Prostate gland (tissue), 2 donors: ENCODE measurements around the gene WASF1. TPM values are rescaled to one million over a fixed set of nuclear protein-coding genes. Genes with fewer than 3 reads are reported as not detected.

Experiments used
- DNase-seq: peaks from one replicate; pipeline ENCODE4 v3.0.0-alpha.2; 2019; ENCODE audit warnings: low spot score
- H3K27ac ChIP-seq, 2 donors: fragments of 200-600 bp; sonication (generic); 2 replicates each; pipeline ENCODE4 v1.5.1; 2017 to 2019
- H3K27me3 ChIP-seq: fragments of 200-600 bp; sonication (generic); replicated peaks from 2 replicates; pipeline ENCODE4 v1.5.1; 2019; ENCODE audit not compliant: insufficient read depth
- H3K36me3 ChIP-seq, 2 donors: fragments of 200-600 bp; sonication (generic); 1 replicate in 1 of 2; 2 replicates in 1 of 2; pipeline versions ENCODE4 v1.5.1 to v1.8.1; 2017 to 2019
- H3K4me1 ChIP-seq: fragments of 200-600 bp; sonication (generic); replicated peaks from 2 replicates; pipeline ENCODE4 v1.5.1; 2019
- H3K4me3 ChIP-seq, 2 donors: fragments of 200-600 bp; sonication (generic); 2 replicates each; pipeline ENCODE4 v1.5.1; 2017 to 2019
- H3K9me3 ChIP-seq: fragments of 200-600 bp; sonication (generic); 2 replicates; pipeline ENCODE4 v1.5.1; 2017
- POLR2A ChIP-seq: fragments of 450-650 bp; IDR thresholded peaks from one replicate; pipeline ENCODE4 v1.6.1; 2016; ENCODE audit warnings: antibody characterized with exemption, mild to moderate bottlenecking
- POLR2AphosphoS5 ChIP-seq: sonication (generic); formaldehyde crosslinking; IDR thresholded peaks from one replicate; pipeline ENCODE4 v1.6.1; 2017; ENCODE audit warnings: antibody characterized with exemption
- WGBS: methylation state at CpG from one replicate; pipeline ENCODE4 v1.1.5; 2018; 5-methylcytosine and 5-hydroxymethylcytosine counted together
- intact Hi-C: fragments of 100-400 bp; cut with DNase I; formaldehyde crosslinking; loops from one replicate; pipeline ENCODE4 v1.14.2; 2022
- total RNA-seq, 2 donors: library from RNA; depleted of rRNA; stranded (reverse); fragments of >200 nt; gene quantifications; one replicate each; pipeline ENCODE4 v1.1.0, GENCODE V29; 2016
- TF ChIP-seq, protein P1 (sequence below), 4 experiments: fragments of 200-600 bp in 2 of 4; fragments of 450-650 bp in 2 of 4; sonication (generic) in 2 of 4; IDR thresholded peaks; 1 replicate in 3 of 4; 2 replicates in 1 of 4; pipeline ENCODE4 v1.5.1; 2016 to 2019; ENCODE audit warnings: antibody characterized with exemption in 4 of 4, mild to moderate bottlenecking in 2 of 4, moderate library complexity in 2 of 4

The WASF1 gene
- total RNA-seq, 2 donors from 2014 or later, result 8.0 to 56.8 TPM

- H3K4me3 ChIP-seq, result no peak overlapping the region
- no peak overlapping the region for H3K27ac ChIP-seq
- no peak for DNase-seq
- TF ChIP-seq, protein P1, sequence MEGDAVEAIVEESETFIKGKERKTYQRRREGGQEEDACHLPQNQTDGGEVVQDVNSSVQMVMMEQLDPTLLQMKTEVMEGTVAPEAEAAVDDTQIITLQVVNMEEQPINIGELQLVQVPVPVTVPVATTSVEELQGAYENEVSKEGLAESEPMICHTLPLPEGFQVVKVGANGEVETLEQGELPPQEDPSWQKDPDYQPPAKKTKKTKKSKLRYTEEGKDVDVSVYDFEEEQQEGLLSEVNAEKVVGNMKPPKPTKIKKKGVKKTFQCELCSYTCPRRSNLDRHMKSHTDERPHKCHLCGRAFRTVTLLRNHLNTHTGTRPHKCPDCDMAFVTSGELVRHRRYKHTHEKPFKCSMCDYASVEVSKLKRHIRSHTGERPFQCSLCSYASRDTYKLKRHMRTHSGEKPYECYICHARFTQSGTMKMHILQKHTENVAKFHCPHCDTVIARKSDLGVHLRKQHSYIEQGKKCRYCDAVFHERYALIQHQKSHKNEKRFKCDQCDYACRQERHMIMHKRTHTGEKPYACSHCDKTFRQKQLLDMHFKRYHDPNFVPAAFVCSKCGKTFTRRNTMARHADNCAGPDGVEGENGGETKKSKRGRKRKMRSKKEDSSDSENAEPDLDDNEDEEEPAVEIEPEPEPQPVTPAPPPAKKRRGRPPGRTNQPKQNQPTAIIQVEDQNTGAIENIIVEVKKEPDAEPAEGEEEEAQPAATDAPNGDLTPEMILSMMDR (IDR thresholded peaks at IDR 0.05), result no peak
- TF ChIP-seq POLR2AphosphoS5 (no peak), POLR2A (no peak)
- WGBS, result 58% methylated on average over 1 of the region's 1 CpG
- no peaks in the 10 kb centered on the region for H3K27me3 ChIP-seq
- H3K9me3 ChIP-seq, result no peaks in the 10 kb centered on the region
- intact Hi-C loops, result no loop called here
- H3K36me3 ChIP-seq, result no peaks in the 10 kb centered on the region
- no peaks in the 10 kb centered on the region for H3K4me1 ChIP-seq
Measured at GRCh38 chr6:110101885-110102284, 77.6 kb downstream of the WASF1 start.

DNA sequence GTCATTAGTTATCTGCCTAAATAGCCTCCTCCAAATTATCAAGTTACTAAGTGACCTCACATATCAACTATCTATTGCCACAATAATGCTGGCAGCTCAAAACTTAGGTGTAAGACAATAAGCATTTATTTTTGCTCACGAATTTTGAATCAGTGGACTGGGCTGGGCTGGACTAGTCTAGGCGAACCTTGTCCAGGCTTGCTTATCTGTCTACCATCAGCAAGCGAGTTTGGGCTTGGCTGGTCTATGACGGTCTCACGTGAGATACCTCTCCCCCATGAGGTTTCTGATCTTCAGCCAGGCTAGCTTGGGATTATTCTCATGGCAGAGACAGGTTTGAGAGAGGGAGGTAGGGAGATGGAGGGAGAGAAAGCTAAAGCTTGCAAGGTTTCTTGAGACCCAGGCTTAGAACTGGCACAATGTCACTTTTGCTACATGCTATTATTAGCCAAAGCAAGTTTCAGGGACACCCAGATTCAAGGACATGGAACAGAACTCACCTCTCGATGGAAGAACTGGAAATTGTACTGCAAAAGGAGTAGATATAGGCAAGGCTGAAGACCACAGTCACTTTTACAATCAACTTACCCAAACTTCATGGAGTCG is 80.9 kb downstream of the WASF1 start:
- DNase-seq, result peak; percentile 66
- intact Hi-C loops, result no loop called here
- WGBS, result 57% methylated on average over 7 of the region's 7 CpGs

DNA sequence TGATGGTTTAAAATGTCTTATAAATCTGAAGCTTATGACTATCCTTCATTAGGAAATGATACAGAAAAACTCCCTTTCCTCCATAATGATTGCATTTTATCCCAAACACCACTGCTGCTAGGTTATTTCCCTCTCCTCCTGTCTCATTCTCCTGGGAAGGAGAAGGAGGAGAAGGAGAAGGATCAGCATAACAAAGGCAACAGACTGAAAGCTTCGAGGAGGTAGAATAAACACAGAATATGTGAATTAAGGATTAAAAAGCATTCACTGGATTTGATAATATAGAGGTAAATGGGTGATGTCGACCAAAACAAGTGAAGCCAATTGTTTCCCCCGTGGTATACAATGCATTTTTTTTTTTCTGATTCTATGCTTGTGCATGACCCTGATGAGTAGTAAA is 82.0 kb downstream of the WASF1 start:
- Histone ChIP-seq H3K4me3 (no peak overlapping the region), H3K9me3 (no peaks in the 10 kb centered on the region), H3K36me3 (no peaks in the 10 kb centered on the region), H3K4me1 (no peaks in the 10 kb centered on the region), H3K27ac (no peak overlapping the region), H3K27me3 (no peaks in the 10 kb centered on the region)
- no peak for DNase-seq
- intact Hi-C loops, result no loop called here
- 48% methylated on average over 3 of the region's 3 CpGs for WGBS
- TF ChIP-seq, protein P1 (IDR thresholded peaks at IDR 0.05), result no peak
- TF ChIP-seq POLR2A, result no peak
- no peak for TF ChIP-seq POLR2AphosphoS5

More for the DNA sequence above, 80.9 kb downstream of the WASF1 start:
- H3K36me3 ChIP-seq, result no peaks in the 10 kb centered on the region
- H3K9me3 ChIP-seq, result no peaks in the 10 kb centered on the region
- H3K4me1 ChIP-seq, result no peaks in the 10 kb centered on the region
- H3K27me3 ChIP-seq, result no peaks in the 10 kb centered on the region
- no peak overlapping the region for H3K4me3 ChIP-seq
- TF ChIP-seq POLR2AphosphoS5 (peak; percentile 52), POLR2A (no peak)
- TF ChIP-seq, protein P1 (IDR thresholded peaks at IDR 0.05), result no peak
- H3K27ac ChIP-seq, result no peak overlapping the region

GRCh38 chr6:110095935-110096334 is 83.5 kb downstream of the WASF1 start:
- DNase-seq, result no peak
- Histone ChIP-seq H3K4me1 (no peaks in the 10 kb centered on the region), H3K27me3 (no peaks in the 10 kb centered on the region), H3K9me3 (no peaks in the 10 kb centered on the region), H3K27ac (no peak overlapping the region), H3K36me3 (no peaks in the 10 kb centered on the region), H3K4me3 (no peak overlapping the region)
- 93% methylated on average over 1 of the region's 1 CpG for WGBS
- no peak for TF ChIP-seq POLR2A
- TF ChIP-seq, protein P1 (IDR thresholded peaks at IDR 0.05), result no peak
- TF ChIP-seq POLR2AphosphoS5, result no peak
- intact Hi-C loops, result no loop called here

- H3K27me3 ChIP-seq, result no peaks in the 10 kb centered on the region
Measured at GRCh38 chr6:110095101-110095500, 84.4 kb downstream of the WASF1 start.

More at GRCh38 chr6:110095101-110095500, 84.4 kb downstream of the WASF1 start:
- TF ChIP-seq POLR2A (no peak), POLR2AphosphoS5 (no peak)
- TF ChIP-seq, protein P1 (IDR thresholded peaks at IDR 0.05), result no peak
- WGBS, result 94% methylated on average over 1 of the region's 1 CpG
- intact Hi-C loops, result no loop called here
- Histone ChIP-seq H3K4me3 (no peak overlapping the region), H3K36me3 (no peaks in the 10 kb centered on the region), H3K9me3 (no peaks in the 10 kb centered on the region), H3K27ac (no peak overlapping the region), H3K4me1 (no peaks in the 10 kb centered on the region)
- no peak for DNase-seq
